ENCODE data around the gene PRKG1.

GRCh38 chr10:51951601-51952000 lies 877.3 kb downstream of the PRKG1 start:
- TF ChIP-seq, protein P1, sequence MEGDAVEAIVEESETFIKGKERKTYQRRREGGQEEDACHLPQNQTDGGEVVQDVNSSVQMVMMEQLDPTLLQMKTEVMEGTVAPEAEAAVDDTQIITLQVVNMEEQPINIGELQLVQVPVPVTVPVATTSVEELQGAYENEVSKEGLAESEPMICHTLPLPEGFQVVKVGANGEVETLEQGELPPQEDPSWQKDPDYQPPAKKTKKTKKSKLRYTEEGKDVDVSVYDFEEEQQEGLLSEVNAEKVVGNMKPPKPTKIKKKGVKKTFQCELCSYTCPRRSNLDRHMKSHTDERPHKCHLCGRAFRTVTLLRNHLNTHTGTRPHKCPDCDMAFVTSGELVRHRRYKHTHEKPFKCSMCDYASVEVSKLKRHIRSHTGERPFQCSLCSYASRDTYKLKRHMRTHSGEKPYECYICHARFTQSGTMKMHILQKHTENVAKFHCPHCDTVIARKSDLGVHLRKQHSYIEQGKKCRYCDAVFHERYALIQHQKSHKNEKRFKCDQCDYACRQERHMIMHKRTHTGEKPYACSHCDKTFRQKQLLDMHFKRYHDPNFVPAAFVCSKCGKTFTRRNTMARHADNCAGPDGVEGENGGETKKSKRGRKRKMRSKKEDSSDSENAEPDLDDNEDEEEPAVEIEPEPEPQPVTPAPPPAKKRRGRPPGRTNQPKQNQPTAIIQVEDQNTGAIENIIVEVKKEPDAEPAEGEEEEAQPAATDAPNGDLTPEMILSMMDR (IDR thresholded peaks at IDR 0.05) = no peak
- TF ChIP-seq POLR2A (IDR thresholded peaks at IDR 0.05) = no peak
